Parathyroid adenoma (tissue), 2 donors: ENCODE results near the gene SYNPO2.

Experiments used
- H2AFZ ChIP-seq: fragments of 300-600 bp; sonication (generic); one replicate; pipeline ENCODE4 v1.7.0; 2017; ENCODE audit warnings: antibody characterized with exemption, mild to moderate bottlenecking
- H3K27ac ChIP-seq: fragments of 300-600 bp; sonication (generic); one replicate; pipeline ENCODE4 v1.7.0; 2017
- H3K27me3 ChIP-seq: fragments of 300-600 bp; sonication (generic); one replicate; pipeline ENCODE4 v1.7.0; 2017; ENCODE audit warnings: low read length; ENCODE audit not compliant: control insufficient read depth, insufficient read depth
- H3K36me3 ChIP-seq: fragments of 300-600 bp; sonication (generic); one replicate; pipeline ENCODE4 v1.7.0; 2017; ENCODE audit warnings: low read length; ENCODE audit not compliant: control insufficient read depth, insufficient read depth
- H3K4me1 ChIP-seq: fragments of 300-600 bp; sonication (generic); one replicate; pipeline ENCODE4 v1.7.0; 2017; ENCODE audit warnings: control low read depth
- H3K4me2 ChIP-seq: fragments of 300-600 bp; sonication (generic); one replicate; pipeline ENCODE4 v1.7.0; 2017; ENCODE audit warnings: low read length
- H3K4me3 ChIP-seq: fragments of 300-600 bp; sonication (generic); one replicate; pipeline ENCODE4 v1.7.0; 2017; ENCODE audit warnings: low read depth, low read length
- H3K79me2 ChIP-seq: fragments of 300-600 bp; sonication (generic); one replicate; pipeline ENCODE4 v1.7.0; 2017; ENCODE audit warnings: control low read depth
- H3K9ac ChIP-seq: fragments of 300-600 bp; sonication (generic); one replicate; pipeline ENCODE4 v1.7.0; 2017; ENCODE audit warnings: mild to moderate bottlenecking
- H3K9me3 ChIP-seq: fragments of 300-600 bp; sonication (generic); one replicate; pipeline ENCODE4 v1.7.0; 2017; ENCODE audit warnings: low read length; ENCODE audit not compliant: control insufficient read depth
- CTCF ChIP-seq: fragments of 300-600 bp; sonication (generic); IDR thresholded peaks from one replicate; pipeline ENCODE4 v1.7.0; 2017; ENCODE audit warnings: antibody characterized with exemption, mild to moderate bottlenecking
- donor health status: primary hyperparathyroidism.

Gene SYNPO2

GRCh38 chr4:118894034-118894433 is 5.4 kb downstream of the SYNPO2 start:
- Histone ChIP-seq H3K27ac (no peak overlapping the region), H3K4me2 (no peak overlapping the region), H3K4me1 (no peaks in the 10 kb centered on the region), H3K79me2 (no peaks in the 10 kb centered on the region), H3K4me3 (no peak overlapping the region), H2AFZ (no peak overlapping the region), H3K27me3 (no peaks in the 10 kb centered on the region), H3K36me3 (no peaks in the 10 kb centered on the region), H3K9ac (no peak overlapping the region), H3K9me3 (no peaks in the 10 kb centered on the region)
- no peak for TF ChIP-seq CTCF

- Histone ChIP-seq H3K4me3 (no peak overlapping the region), H3K27me3 (no peaks in the 10 kb centered on the region), H3K27ac (no peak overlapping the region), H3K79me2 (no peaks in the 10 kb centered on the region), H3K4me1 (no peaks in the 10 kb centered on the region), H3K9ac (no peak overlapping the region), H3K9me3 (no peaks in the 10 kb centered on the region), H2AFZ (no peak overlapping the region), H3K36me3 (no peaks in the 10 kb centered on the region), H3K4me2 (no peak overlapping the region)
- TF ChIP-seq CTCF: no peak
Measured at GRCh38 chr4:118898221-118898620, 9.6 kb downstream of the SYNPO2 start.

GRCh38 chr4:118898684-118899138 is 10.1 kb downstream of the SYNPO2 start:
- no peaks in the 10 kb centered on the region for H3K79me2 ChIP-seq
- H2AFZ ChIP-seq: no peak overlapping the region
- TF ChIP-seq CTCF: no peak
- no peak overlapping the region for H3K4me2 ChIP-seq
- H3K9ac ChIP-seq: no peak overlapping the region
- H3K4me3 ChIP-seq: no peak overlapping the region
- H3K27me3 ChIP-seq: no peaks in the 10 kb centered on the region
- H3K36me3 ChIP-seq: no peaks in the 10 kb centered on the region
- H3K9me3 ChIP-seq: no peaks in the 10 kb centered on the region
- no peaks in the 10 kb centered on the region for H3K4me1 ChIP-seq
- H3K27ac ChIP-seq: no peak overlapping the region

GRCh38 chr4:118904418-118904817 is 15.8 kb downstream of the SYNPO2 start:
- no peaks in the 10 kb centered on the region for H3K79me2 ChIP-seq
- H3K36me3 ChIP-seq: no peaks in the 10 kb centered on the region
- H3K27ac ChIP-seq: no peak overlapping the region
- H3K4me2 ChIP-seq: no peak overlapping the region
- H3K9me3 ChIP-seq: no peaks in the 10 kb centered on the region
- no peak for TF ChIP-seq CTCF
- no peak overlapping the region for H3K9ac ChIP-seq
- H3K4me3 ChIP-seq: no peak overlapping the region
- no peak overlapping the region for H2AFZ ChIP-seq
- no peaks in the 10 kb centered on the region for H3K4me1 ChIP-seq
- H3K27me3 ChIP-seq: no peaks in the 10 kb centered on the region

- Histone ChIP-seq H2AFZ (no peak overlapping the region), H3K36me3 (no peaks in the 10 kb centered on the region), H3K9ac (no peak overlapping the region), H3K27me3 (no peaks in the 10 kb centered on the region), H3K27ac (no peak overlapping the region), H3K79me2 (no peaks in the 10 kb centered on the region), H3K4me1 (no peaks in the 10 kb centered on the region), H3K9me3 (no peaks in the 10 kb centered on the region), H3K4me3 (peak overlapping the region; percentile 9), H3K4me2 (peak overlapping the region; percentile 45)
- TF ChIP-seq CTCF: no peak
Measured at GRCh38 chr4:118904935-118905334, 16.3 kb downstream of the SYNPO2 start.
